ENCODE data around the gene ARFRP1.

DNA sequence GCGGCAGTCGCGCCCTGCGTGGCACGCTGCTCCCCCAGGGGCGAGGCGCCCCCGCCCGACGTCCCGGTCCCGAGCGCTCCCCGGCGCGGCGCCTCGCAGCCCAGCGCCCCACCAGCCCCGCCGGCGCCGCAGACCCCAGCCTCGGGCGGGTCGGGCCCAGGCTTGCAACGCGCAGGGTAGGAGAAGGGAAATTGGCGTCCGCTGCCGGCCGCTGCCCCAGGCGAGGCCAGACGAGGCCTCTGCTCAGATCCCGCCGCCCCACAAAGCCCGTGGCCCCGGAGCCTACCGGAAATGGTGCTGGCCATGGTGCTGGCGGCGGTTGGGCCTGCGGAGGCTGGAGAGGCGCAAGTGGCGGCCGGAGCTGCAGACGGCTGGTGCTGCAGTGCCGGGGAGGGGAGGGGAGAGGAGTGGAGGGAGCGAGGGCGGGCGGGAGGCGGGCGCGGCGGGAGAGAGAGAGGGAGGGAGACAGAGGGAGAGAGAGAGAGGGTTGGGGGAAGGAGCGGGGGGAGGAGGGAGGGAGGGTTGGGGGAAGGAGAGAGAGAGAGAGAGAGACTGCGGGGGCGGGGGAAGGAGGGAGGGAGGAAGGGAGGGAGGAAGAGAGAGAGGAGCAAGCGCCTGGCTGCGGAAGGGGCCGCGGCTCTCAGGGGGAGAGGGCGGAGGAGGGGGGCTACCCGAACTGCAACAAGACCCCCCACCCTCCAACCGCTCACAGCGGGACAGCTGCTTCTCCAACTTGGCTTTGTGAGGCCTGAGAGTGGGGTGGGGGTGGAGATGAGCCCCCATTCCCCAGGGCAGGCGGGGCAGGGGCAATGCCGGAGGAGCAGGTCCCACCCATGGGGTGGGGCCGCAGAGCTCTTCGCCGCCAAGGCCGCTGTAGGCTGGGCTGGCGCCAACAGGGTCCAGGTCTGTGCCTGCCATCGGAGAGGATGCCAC is 54.5 kb downstream of the ARFRP1 start, which contains the start of gene STMN3:
- TF ChIP-seq, protein P1, sequence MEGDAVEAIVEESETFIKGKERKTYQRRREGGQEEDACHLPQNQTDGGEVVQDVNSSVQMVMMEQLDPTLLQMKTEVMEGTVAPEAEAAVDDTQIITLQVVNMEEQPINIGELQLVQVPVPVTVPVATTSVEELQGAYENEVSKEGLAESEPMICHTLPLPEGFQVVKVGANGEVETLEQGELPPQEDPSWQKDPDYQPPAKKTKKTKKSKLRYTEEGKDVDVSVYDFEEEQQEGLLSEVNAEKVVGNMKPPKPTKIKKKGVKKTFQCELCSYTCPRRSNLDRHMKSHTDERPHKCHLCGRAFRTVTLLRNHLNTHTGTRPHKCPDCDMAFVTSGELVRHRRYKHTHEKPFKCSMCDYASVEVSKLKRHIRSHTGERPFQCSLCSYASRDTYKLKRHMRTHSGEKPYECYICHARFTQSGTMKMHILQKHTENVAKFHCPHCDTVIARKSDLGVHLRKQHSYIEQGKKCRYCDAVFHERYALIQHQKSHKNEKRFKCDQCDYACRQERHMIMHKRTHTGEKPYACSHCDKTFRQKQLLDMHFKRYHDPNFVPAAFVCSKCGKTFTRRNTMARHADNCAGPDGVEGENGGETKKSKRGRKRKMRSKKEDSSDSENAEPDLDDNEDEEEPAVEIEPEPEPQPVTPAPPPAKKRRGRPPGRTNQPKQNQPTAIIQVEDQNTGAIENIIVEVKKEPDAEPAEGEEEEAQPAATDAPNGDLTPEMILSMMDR (conservative IDR thresholded peaks at IDR 0.05; ENCODE audit: low read depth, low read length) = no peak
- TF ChIP-seq EZH2 (IDR thresholded peaks at IDR 0.05; ENCODE audit: low read length, unreplicated experiment) = no peak

All from PC-3 (cell line).